H9 (cell line): ENCODE results near the gene EPHB2. TPM values are rescaled to one million over a fixed set of nuclear protein-coding genes. Genes with fewer than 3 reads are reported as not detected.

Source experiments
- DNase-seq: peaks from one replicate; pipeline ENCODE4 v3.0.0-alpha.2; 2017
- H2AFZ ChIP-seq: one replicate; pipeline ENCODE4 v1.6.1; 2013; ENCODE audit warnings: mild to moderate bottlenecking, low read length, control low read depth, moderate library complexity
- H2AK5ac ChIP-seq: 2 replicates; pipeline ENCODE4 v1.6.1; 2013; ENCODE audit warnings: low read length, control low read depth, mixed read lengths; ENCODE audit not compliant: insufficient read length
- H2BK120ac ChIP-seq: one replicate; pipeline ENCODE4 v1.6.1; 2013; ENCODE audit warnings: low read depth, mild to moderate bottlenecking, low read length, control low read depth, inconsistent platforms; ENCODE audit not compliant: poor library complexity, severe bottlenecking
- H2BK12ac ChIP-seq: 2 replicates; pipeline ENCODE4 v1.6.1; 2013; ENCODE audit warnings: low read length, control low read depth, mixed read lengths, low read depth; ENCODE audit not compliant: insufficient read length
- H2BK15ac ChIP-seq: 2 replicates; pipeline ENCODE4 v1.6.1; 2013; ENCODE audit warnings: low read depth, low read length, control low read depth
- H2BK20ac ChIP-seq: one replicate; pipeline ENCODE4 v1.6.1; 2013; ENCODE audit warnings: low read depth, mild to moderate bottlenecking, low read length, control low read depth, inconsistent platforms; ENCODE audit not compliant: poor library complexity, severe bottlenecking
- H2BK5ac ChIP-seq: 2 replicates; pipeline ENCODE4 v1.6.1; 2013; ENCODE audit warnings: low read length, control low read depth, mixed read lengths; ENCODE audit not compliant: insufficient read length
- H3K14ac ChIP-seq: 2 replicates; pipeline ENCODE4 v1.6.1; 2013; ENCODE audit warnings: low read length, control low read depth; ENCODE audit not compliant: insufficient read depth
- H3K18ac ChIP-seq: 2 replicates; pipeline ENCODE4 v1.6.1; 2013; ENCODE audit warnings: low read depth, mild to moderate bottlenecking, mixed read lengths, low read length, control low read depth; ENCODE audit not compliant: insufficient read length
- H3K23ac ChIP-seq: 2 replicates; pipeline ENCODE4 v1.6.1; 2013; ENCODE audit warnings: low read length, control low read depth, mixed read lengths, low read depth; ENCODE audit not compliant: insufficient read length
- H3K23me2 ChIP-seq: 2 replicates; pipeline ENCODE4 v1.6.1; 2013; ENCODE audit warnings: low read depth, mild to moderate bottlenecking, mixed read lengths, low read length, control low read depth; ENCODE audit not compliant: insufficient read length, poor library complexity, severe bottlenecking
- H3K27ac ChIP-seq: 2 replicates; pipeline ENCODE4 v1.5.1; 2013; ENCODE audit warnings: low read length, control low read depth, mixed read lengths, low read depth; ENCODE audit not compliant: insufficient read length
- H3K27me3 ChIP-seq: 2 replicates; pipeline ENCODE4 v1.6.1; 2013; ENCODE audit warnings: low read length, control low read depth, inconsistent platforms; ENCODE audit not compliant: insufficient read depth
- H3K4ac ChIP-seq: 2 replicates; pipeline ENCODE4 v1.6.1; 2013; ENCODE audit warnings: low read depth, mild to moderate bottlenecking, control low read depth, inconsistent platforms, low read length, moderate library complexity
- H3K4me1 ChIP-seq: 2 replicates; pipeline ENCODE4 v1.6.1; 2013; ENCODE audit warnings: low read length, control low read depth, inconsistent platforms; ENCODE audit not compliant: insufficient read depth
- H3K4me2 ChIP-seq: 2 replicates; pipeline ENCODE4 v1.6.1; 2013; ENCODE audit warnings: low read length, control low read depth, mixed read lengths; ENCODE audit not compliant: insufficient read length, insufficient read depth
- H3K56ac ChIP-seq: 2 replicates; pipeline ENCODE4 v1.6.1; 2013; ENCODE audit warnings: low read depth, mild to moderate bottlenecking, mixed read lengths, low read length, control low read depth; ENCODE audit not compliant: insufficient read length
- H3K79me1 ChIP-seq: 2 replicates; pipeline ENCODE4 v1.6.1; 2013; ENCODE audit warnings: low read depth, mild to moderate bottlenecking, moderate library complexity, low read length, control low read depth, inconsistent platforms; ENCODE audit not compliant: insufficient read depth, poor library complexity, severe bottlenecking
- H3K79me2 ChIP-seq: 2 replicates; pipeline ENCODE4 v1.6.1; 2013; ENCODE audit warnings: low read length, control low read depth, inconsistent platforms; ENCODE audit not compliant: insufficient read depth
- H3K9ac ChIP-seq: 2 replicates; pipeline ENCODE4 v1.6.1; 2013; ENCODE audit warnings: low read length, control low read depth, mixed read lengths; ENCODE audit not compliant: insufficient read length; ENCODE audit errors: extremely low read depth
- H3K9me3 ChIP-seq: one replicate; pipeline ENCODE4 v1.6.1; 2013; ENCODE audit warnings: low read depth, low read length, inconsistent platforms; ENCODE audit not compliant: control insufficient read depth
- H3T11ph ChIP-seq: one replicate; pipeline ENCODE4 v1.6.1; 2013; ENCODE audit warnings: mild to moderate bottlenecking, low read length, control low read depth, inconsistent platforms
- H4K20me1 ChIP-seq: one replicate; pipeline ENCODE4 v1.6.1; 2013; ENCODE audit not compliant: control insufficient read depth, insufficient read length, insufficient read depth
- H4K5ac ChIP-seq: 2 replicates; pipeline ENCODE4 v1.6.1; 2013; ENCODE audit warnings: low read depth, mild to moderate bottlenecking, mixed read lengths, low read length, control low read depth; ENCODE audit not compliant: insufficient read length
- H4K8ac ChIP-seq: replicated peaks from 2 replicates; pipeline ENCODE4 v1.6.1; 2013; ENCODE audit warnings: low read length, control low read depth, mixed read lengths, low read depth; ENCODE audit not compliant: insufficient read length
- H4K91ac ChIP-seq: 2 replicates; pipeline ENCODE4 v1.6.1; 2013; ENCODE audit warnings: low read depth, mild to moderate bottlenecking, moderate library complexity, mixed read lengths, low read length, control low read depth; ENCODE audit not compliant: insufficient read length
- H3K27ac Mint-ChIP-seq, 3 experiments: 2 replicates in 2 of 3; 3 replicates in 1 of 3; pipeline ENCODE4 v1.8.0; 2020 to 2021; ENCODE audit warnings: mixed read lengths in 3 of 3, mild to moderate bottlenecking in 1 of 3, moderate library complexity in 1 of 3
- H3K27me3 Mint-ChIP-seq: 2 replicates; pipeline ENCODE4 v1.8.0; 2021; ENCODE audit warnings: low read depth, mild to moderate bottlenecking, moderate library complexity, mixed read lengths
- H3K36me3 Mint-ChIP-seq, 3 experiments: 2 replicates in 2 of 3; 3 replicates in 1 of 3; pipeline ENCODE4 v1.8.0; 2020 to 2021; ENCODE audit warnings: low read depth in 3 of 3, mixed read lengths in 3 of 3; ENCODE audit not compliant: insufficient read depth in 1 of 3
- H3K4me1 Mint-ChIP-seq, 2 experiments: 2 replicates each; pipeline ENCODE4 v1.8.0; 2020; ENCODE audit warnings: mixed read lengths in 2 of 2
- H3K4me3 Mint-ChIP-seq, 2 experiments: 2 replicates in 1 of 2; 3 replicates in 1 of 2; pipeline ENCODE4 v1.8.0; 2020 to 2021; ENCODE audit warnings: mild to moderate bottlenecking in 2 of 2, mixed read lengths in 2 of 2, moderate library complexity in 1 of 2
- H3K9me3 Mint-ChIP-seq, 2 experiments: 2 replicates in 1 of 2; 3 replicates in 1 of 2; pipeline ENCODE4 v1.8.0; 2020; ENCODE audit warnings: mild to moderate bottlenecking in 2 of 2, mixed read lengths in 2 of 2, moderate library complexity in 1 of 2
- CTCF ChIP-seq: fragments of 200-600 bp; sonication (generic); conservative IDR thresholded peaks from 3 replicates; pipeline ENCODE4 v1.8.0; 2021; ENCODE audit warnings: antibody characterized with exemption, mild to moderate bottlenecking
- WGBS: extraction: QIAGEN DNeasy Blood & Tissue Kit; methylation state at CpG from one replicate; pipeline ENCODE4 v1.1.7; 2013; ENCODE audit warnings: missing lambda C conversion rate, low lambda C conversion rate, mixed read lengths; ENCODE audit not compliant: insufficient read length; ENCODE audit errors: extremely low coverage; 5-methylcytosine and 5-hydroxymethylcytosine counted together
- total RNA-seq: library from RNA; stranded (reverse); gene quantifications from 2 replicates; pipeline ENCODE4 v1.2.1, GENCODE V29; 2021

The EPHB2 gene
- total RNA-seq, 1 experiment from 2014 or later, result 9.5 TPM

DNA sequence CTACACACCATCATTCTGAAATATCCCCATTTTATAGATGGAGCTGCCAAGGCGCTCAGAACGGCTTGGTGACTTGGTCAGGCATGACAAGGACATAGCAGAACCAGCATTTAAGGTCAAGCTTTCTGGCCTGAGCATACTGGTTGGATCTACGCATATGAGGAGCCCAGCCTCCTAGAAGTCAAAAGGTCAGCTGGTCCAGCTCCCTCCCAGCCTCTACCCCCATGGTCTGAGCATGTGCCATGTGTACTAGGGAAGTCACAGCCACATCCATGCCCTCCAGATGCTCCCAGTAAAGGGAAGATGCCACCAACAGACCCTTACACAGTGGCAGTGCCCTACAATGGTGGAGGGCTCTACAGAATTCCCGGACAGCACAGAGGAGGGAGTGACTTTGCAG lies 96.7 kb downstream of the EPHB2 start:
- no peak for DNase-seq
- Histone ChIP-seq H4K20me1 (no peaks in the 10 kb centered on the region), H3K9ac (no peak overlapping the region), H3K27me3 (no peaks in the 10 kb centered on the region), H3K14ac (no peak overlapping the region), H2AK5ac (no peak overlapping the region), H3K56ac (no peak overlapping the region), H3K27ac (no peak overlapping the region), H4K5ac (no peak overlapping the region), H3K23me2 (no peaks in the 10 kb centered on the region), H2BK12ac (no peak overlapping the region), H3K4me1 (peaks cover 4% of the 10 kb centered on the region; the same call in 1 of the 2 replicates), H3K79me2 (no peaks in the 10 kb centered on the region), H3K18ac (no peak overlapping the region), H4K8ac (no peak overlapping the region), H2BK15ac (no peak overlapping the region), H3K79me1 (no peaks in the 10 kb centered on the region), H2AFZ (no peak overlapping the region), H3K4me2 (no peak overlapping the region), H2BK120ac (no peak overlapping the region), H3K9me3 (no peaks in the 10 kb centered on the region), H4K91ac (no peak overlapping the region), H2BK5ac (no peak overlapping the region), H3K4ac (no peak overlapping the region), H3K23ac (no peak overlapping the region), H2BK20ac (no peak overlapping the region), H3T11ph (no peak overlapping the region)
- no CpG with 5 or more reads among the region's 4 CpGs for WGBS
- Mint-ChIP-seq H3K4me1 (peaks cover 30 to 44% of the 10 kb centered on the region in 2 experiments), H3K27me3 (no peaks in the 10 kb centered on the region; the same call in 1 of the 2 replicates), H3K27ac (peak overlapping the region in 1 of 3 experiments; percentile 35; a peak in 1 of 7 replicates), H3K4me3 (no peak overlapping the region), H3K36me3 (no peaks in the 10 kb centered on the region), H3K9me3 (no peaks in the 10 kb centered on the region; a peak in 1 of 5 replicates)
- no peak for TF ChIP-seq CTCF
